Esophagus squamous epithelium (tissue), 4 donors: ENCODE data around the gene ITPR2.

Experiments used
- POLR2A ChIP-seq, 4 donors: fragments of 450-650 bp; IDR thresholded peaks; one replicate each; pipeline ENCODE4 v1.6.1; 2017; ENCODE audit warnings: antibody characterized with exemption in 4 of 4, mild to moderate bottlenecking in 4 of 4, moderate library complexity in 3 of 4
- TF ChIP-seq, protein P1 (sequence below), 6 experiments: fragments of 450-650 bp in 4 of 6; fragments of 200-600 bp in 2 of 6; sonication (generic) in 2 of 6; IDR thresholded peaks; one replicate each; pipeline ENCODE4 v1.5.1; 2016 to 2019; ENCODE audit warnings: antibody characterized with exemption in 6 of 6, mild to moderate bottlenecking in 4 of 6, moderate library complexity in 4 of 6

- TF ChIP-seq POLR2A (IDR thresholded peaks at IDR 0.05), result no peak
- TF ChIP-seq, protein P1, sequence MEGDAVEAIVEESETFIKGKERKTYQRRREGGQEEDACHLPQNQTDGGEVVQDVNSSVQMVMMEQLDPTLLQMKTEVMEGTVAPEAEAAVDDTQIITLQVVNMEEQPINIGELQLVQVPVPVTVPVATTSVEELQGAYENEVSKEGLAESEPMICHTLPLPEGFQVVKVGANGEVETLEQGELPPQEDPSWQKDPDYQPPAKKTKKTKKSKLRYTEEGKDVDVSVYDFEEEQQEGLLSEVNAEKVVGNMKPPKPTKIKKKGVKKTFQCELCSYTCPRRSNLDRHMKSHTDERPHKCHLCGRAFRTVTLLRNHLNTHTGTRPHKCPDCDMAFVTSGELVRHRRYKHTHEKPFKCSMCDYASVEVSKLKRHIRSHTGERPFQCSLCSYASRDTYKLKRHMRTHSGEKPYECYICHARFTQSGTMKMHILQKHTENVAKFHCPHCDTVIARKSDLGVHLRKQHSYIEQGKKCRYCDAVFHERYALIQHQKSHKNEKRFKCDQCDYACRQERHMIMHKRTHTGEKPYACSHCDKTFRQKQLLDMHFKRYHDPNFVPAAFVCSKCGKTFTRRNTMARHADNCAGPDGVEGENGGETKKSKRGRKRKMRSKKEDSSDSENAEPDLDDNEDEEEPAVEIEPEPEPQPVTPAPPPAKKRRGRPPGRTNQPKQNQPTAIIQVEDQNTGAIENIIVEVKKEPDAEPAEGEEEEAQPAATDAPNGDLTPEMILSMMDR (IDR thresholded peaks at IDR 0.05), result no peak
Measured at GRCh38 chr12:26799741-26800140, 33.3 kb downstream of the ITPR2 start.
